ENCODE results near the gene MOGAT2. TPM values are rescaled to one million over a fixed set of nuclear protein-coding genes. Genes with fewer than 3 reads are reported as not detected.

The MOGAT2 gene
- total and polyA plus RNA-seq, 2 donors (not counting 3 experiments of a cell fraction or from before 2014, with no cell fraction given): not detected

DNA sequence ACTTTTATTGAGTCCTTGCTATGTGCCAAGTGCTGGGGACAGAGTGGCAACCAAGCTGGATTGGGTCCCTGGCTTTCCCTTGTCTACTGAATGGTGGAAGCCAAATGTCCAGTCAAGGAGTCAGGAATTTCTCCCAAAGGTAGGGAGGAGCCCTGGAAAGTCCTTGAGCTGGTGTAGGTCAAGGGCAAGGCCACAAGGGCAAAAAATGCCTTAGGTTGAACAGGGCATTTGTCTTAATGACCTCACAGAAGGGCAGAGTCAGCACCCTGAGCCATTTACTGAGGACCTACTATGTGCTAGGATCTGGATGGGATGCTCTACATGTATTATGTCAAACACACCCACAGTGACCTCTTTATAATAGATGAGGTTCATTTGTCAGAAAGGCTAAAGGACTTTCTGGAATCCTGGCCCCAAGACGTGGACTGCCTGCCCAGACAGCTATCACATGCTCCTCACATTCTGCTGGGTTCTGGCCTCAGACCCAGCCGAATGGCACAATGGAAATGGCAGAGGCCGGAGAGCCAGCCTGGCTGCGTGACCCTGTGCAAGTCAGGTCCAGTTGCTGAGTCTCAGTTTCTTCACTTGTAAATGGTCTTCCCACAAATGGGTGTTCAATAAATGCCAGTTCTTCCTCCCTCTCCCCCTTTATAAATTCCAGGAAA, 17.7 kb downstream of the MOGAT2 start:
- H2AFZ ChIP-seq (ENCODE audit: low read depth, low read length): no peak overlapping the region
- no peak overlapping the region for H3K4me3 ChIP-seq (replicated peaks in 1 of 3; ENCODE audit: insufficient read depth in 1 of 3, low read depth in 1 of 3, low read length in 3 of 3)
- no peaks in the 10 kb centered on the region for H4K20me1 ChIP-seq (replicated peaks; ENCODE audit: control insufficient read depth, extremely low read depth, insufficient read depth, low read length)
- no peaks in the 10 kb centered on the region for H3K9me3 ChIP-seq (replicated peaks; ENCODE audit: control insufficient read depth, insufficient read depth, low read length)
- ChIA-PET POLR2A (no interaction called here), CTCF (interaction anchor here (1.7 kb wide), 1 partner anchor 12 kb away, joined by 8 read pairs; no protein-coding TSS in a partner anchor)
- no peak for DNase-seq (ENCODE audit: low read depth, low spot score)
- H3K36me3 ChIP-seq (ENCODE audit: control insufficient read depth in 2 of 2, extremely low read depth in 1 of 2, insufficient read depth in 2 of 2, low read length in 2 of 2): no peaks in the 10 kb centered on the region
- H3K79me2 ChIP-seq (ENCODE audit: control insufficient read depth, insufficient read depth, low read length): no peaks in the 10 kb centered on the region
- peaks cover 6 to 15% of the 10 kb centered on the region in 2 experiments for H3K27me3 ChIP-seq (ENCODE audit: control insufficient read depth in 2 of 2, insufficient read depth in 2 of 2, low read length in 2 of 2)
- no peak overlapping the region for H3K27ac ChIP-seq (ENCODE audit: insufficient read depth, low read depth, low read length)
- no TSS peak for BruUV-seq (replicated peaks)
- H3K9ac ChIP-seq (replicated peaks; ENCODE audit: extremely low read depth, insufficient read depth, low read length): no peak overlapping the region
- intact Hi-C loops (cut with micrococcal nuclease) (no loop called here), dilution Hi-C loops (cut with MboI; ENCODE audit: extremely low pct_ligation_motif_present, low sequenced_read_pairs) (no loop called here)
- FAIRE-seq: no peak
- no peaks in the 10 kb centered on the region for H3K9me1 ChIP-seq (replicated peaks; ENCODE audit: control insufficient read depth, extremely low read depth, insufficient read depth, low read length)
- no peak for TF ChIP-seq EZH2 (IDR thresholded peaks at IDR 0.05; ENCODE audit: borderline replicate concordance, low read depth, low read length, severe bottlenecking)
- no peak for TF ChIP-seq JUN (IDR thresholded peaks at IDR 0.05; ENCODE audit: borderline replicate concordance, insufficient read depth, insufficient read length, low read depth)
- TF ChIP-seq FOS (IDR thresholded peaks at IDR 0.05; ENCODE audit: borderline replicate concordance, insufficient read depth, low read length): no peak
- no peaks in the 10 kb centered on the region for H3K4me1 ChIP-seq (ENCODE audit: control insufficient read depth, extremely low read depth, insufficient read depth, low read length)
- H3K4me2 ChIP-seq (ENCODE audit: insufficient read depth, low read length): no peak overlapping the region

DNA sequence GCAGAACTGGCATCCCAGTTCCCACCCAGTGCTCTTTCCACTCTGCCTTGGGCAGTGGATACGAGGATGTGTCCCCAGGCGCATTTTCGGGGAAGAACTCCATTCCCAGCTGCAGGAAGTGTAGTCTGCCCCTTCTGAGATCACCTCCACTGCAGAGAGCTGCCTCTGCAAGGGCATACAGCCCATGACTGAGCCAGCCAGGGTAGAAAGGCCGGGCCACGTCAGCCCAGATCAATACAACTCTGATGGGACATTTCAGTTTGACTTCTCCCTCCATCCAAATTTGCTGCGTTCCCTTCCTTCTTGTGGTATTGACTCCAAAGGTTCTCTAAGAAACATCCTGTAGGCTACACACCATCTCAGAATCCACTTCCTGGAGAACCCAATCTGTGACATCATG, 19.7 kb downstream of the MOGAT2 start:
- H3K4me1 ChIP-seq (ENCODE audit: control insufficient read depth, extremely low read depth, insufficient read depth, low read length): no peaks in the 10 kb centered on the region
- H3K79me2 ChIP-seq (ENCODE audit: control insufficient read depth, insufficient read depth, low read length): no peaks in the 10 kb centered on the region
- no peaks in the 10 kb centered on the region for H3K9me1 ChIP-seq (replicated peaks; ENCODE audit: control insufficient read depth, extremely low read depth, insufficient read depth, low read length)
- peaks cover 12 to 20% of the 10 kb centered on the region in 2 experiments for H3K27me3 ChIP-seq (ENCODE audit: control insufficient read depth in 2 of 2, insufficient read depth in 2 of 2, low read length in 2 of 2)
- H3K4me3 ChIP-seq (replicated peaks in 1 of 3; ENCODE audit: insufficient read depth in 1 of 3, low read depth in 1 of 3, low read length in 3 of 3): no peak overlapping the region
- TF ChIP-seq POLR2AphosphoS5 (IDR thresholded peaks at IDR 0.05; ENCODE audit: insufficient read depth, low read depth, low read length) (no peak), POLR2A (IDR thresholded peaks at IDR 0.05; ENCODE audit: low read depth, low read length) (no peak), JUN (IDR thresholded peaks at IDR 0.05; ENCODE audit: borderline replicate concordance, insufficient read depth, insufficient read length, low read depth) (no peak), FOS (IDR thresholded peaks at IDR 0.05; ENCODE audit: borderline replicate concordance, insufficient read depth, low read length) (no peak), GATA2 (IDR thresholded peaks at IDR 0.05; ENCODE audit: insufficient read depth, insufficient read length, low read depth, low read length) (no peak), MYC (IDR thresholded peaks at IDR 0.05; ENCODE audit: low read depth, low read length) (no peak), EZH2 (IDR thresholded peaks at IDR 0.05; ENCODE audit: borderline replicate concordance, low read depth, low read length, severe bottlenecking) (no peak)
- TF ChIP-seq, protein P1, sequence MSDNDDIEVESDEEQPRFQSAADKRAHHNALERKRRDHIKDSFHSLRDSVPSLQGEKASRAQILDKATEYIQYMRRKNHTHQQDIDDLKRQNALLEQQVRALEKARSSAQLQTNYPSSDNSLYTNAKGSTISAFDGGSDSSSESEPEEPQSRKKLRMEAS (IDR thresholded peaks at IDR 0.05; ENCODE audit: insufficient read depth, insufficient read length): no peak
- TF ChIP-seq, protein P2, sequence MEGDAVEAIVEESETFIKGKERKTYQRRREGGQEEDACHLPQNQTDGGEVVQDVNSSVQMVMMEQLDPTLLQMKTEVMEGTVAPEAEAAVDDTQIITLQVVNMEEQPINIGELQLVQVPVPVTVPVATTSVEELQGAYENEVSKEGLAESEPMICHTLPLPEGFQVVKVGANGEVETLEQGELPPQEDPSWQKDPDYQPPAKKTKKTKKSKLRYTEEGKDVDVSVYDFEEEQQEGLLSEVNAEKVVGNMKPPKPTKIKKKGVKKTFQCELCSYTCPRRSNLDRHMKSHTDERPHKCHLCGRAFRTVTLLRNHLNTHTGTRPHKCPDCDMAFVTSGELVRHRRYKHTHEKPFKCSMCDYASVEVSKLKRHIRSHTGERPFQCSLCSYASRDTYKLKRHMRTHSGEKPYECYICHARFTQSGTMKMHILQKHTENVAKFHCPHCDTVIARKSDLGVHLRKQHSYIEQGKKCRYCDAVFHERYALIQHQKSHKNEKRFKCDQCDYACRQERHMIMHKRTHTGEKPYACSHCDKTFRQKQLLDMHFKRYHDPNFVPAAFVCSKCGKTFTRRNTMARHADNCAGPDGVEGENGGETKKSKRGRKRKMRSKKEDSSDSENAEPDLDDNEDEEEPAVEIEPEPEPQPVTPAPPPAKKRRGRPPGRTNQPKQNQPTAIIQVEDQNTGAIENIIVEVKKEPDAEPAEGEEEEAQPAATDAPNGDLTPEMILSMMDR (IDR thresholded peaks at IDR 0.05; ENCODE audit: extremely low read depth in 1 of 2, insufficient read depth in 1 of 2, low read depth in 1 of 2, low read length in 2 of 2): no peak
- DNase-seq (ENCODE audit: low read depth, low spot score) (no peak), FAIRE-seq (no peak)
- dilution Hi-C loops (cut with MboI; ENCODE audit: extremely low pct_ligation_motif_present, low sequenced_read_pairs): no loop called here
- no peak overlapping the region for H3K9ac ChIP-seq (replicated peaks; ENCODE audit: extremely low read depth, insufficient read depth, low read length)
- H3K9me3 ChIP-seq (replicated peaks; ENCODE audit: control insufficient read depth, insufficient read depth, low read length): no peaks in the 10 kb centered on the region
- H4K20me1 ChIP-seq (replicated peaks; ENCODE audit: control insufficient read depth, extremely low read depth, insufficient read depth, low read length): no peaks in the 10 kb centered on the region
- intact Hi-C loops (cut with micrococcal nuclease): no loop called here
- ChIA-PET POLR2A (no interaction called here), CTCF (interaction anchor here (0.8 to 2.0 kb wide), 2 partner anchors 14 to 470 kb away, joined by 4 to 7 read pairs; no protein-coding TSS in a partner anchor)
- H3K36me3 ChIP-seq (ENCODE audit: control insufficient read depth in 2 of 2, extremely low read depth in 1 of 2, insufficient read depth in 2 of 2, low read length in 2 of 2): no peaks in the 10 kb centered on the region
- BruUV-seq (replicated peaks): no TSS peak
- no peak overlapping the region for H3K4me2 ChIP-seq (ENCODE audit: insufficient read depth, low read length)
- no peak overlapping the region for H2AFZ ChIP-seq (ENCODE audit: low read depth, low read length)
- no peak overlapping the region for H3K27ac ChIP-seq (ENCODE audit: insufficient read depth, low read depth, low read length)
